GM23338 (cell line): ENCODE measurements around the gene TXNRD3. TPM values are rescaled to one million over a fixed set of nuclear protein-coding genes. Genes with fewer than 3 reads are reported as not detected.

ENCODE experiments used
- ATAC-seq: fragments of 200-7000 bp; cut with Tn5 transposase; 3 replicates; pipeline ENCODE4 v1.9.1; 2020
- DNase-seq: peaks from one replicate; pipeline ENCODE4 v3.0.0-alpha.2; 2015; ENCODE audit warnings: low spot score
- H2AFZ ChIP-seq: fragments of 200-600 bp; sonication (generic); 2 replicates; pipeline ENCODE4 v1.8.0; 2016; ENCODE audit warnings: antibody characterized with exemption, mild to moderate bottlenecking, moderate library complexity
- H3F3A ChIP-seq: fragments of 200-600 bp; sonication (generic); replicated peaks from 2 replicates; pipeline ENCODE4 v1.8.0; 2017; ENCODE audit warnings: antibody characterized with exemption, mixed run types, low read depth
- H3K27ac ChIP-seq: fragments of 200-600 bp; sonication (generic); 2 replicates; pipeline ENCODE4 v1.6.1; 2016; ENCODE audit warnings: low read depth
- H3K27me3 ChIP-seq: fragments of 200-600 bp; sonication (generic); 2 replicates; pipeline ENCODE4 v1.8.0; 2016; ENCODE audit warnings: mild to moderate bottlenecking, mixed run types, moderate library complexity; ENCODE audit not compliant: insufficient read depth
- H3K36me3 ChIP-seq: fragments of 200-600 bp; sonication (generic); 2 replicates; pipeline ENCODE4 v1.8.0; 2016; ENCODE audit warnings: mild to moderate bottlenecking; ENCODE audit not compliant: insufficient read depth
- H3K4me1 ChIP-seq: fragments of 200-600 bp; sonication (generic); 2 replicates; pipeline ENCODE4 v1.8.0; 2016; ENCODE audit warnings: mild to moderate bottlenecking, moderate library complexity; ENCODE audit not compliant: insufficient read depth
- H3K4me2 ChIP-seq: fragments of 200-600 bp; sonication (generic); 2 replicates; pipeline ENCODE4 v1.7.1; 2017; ENCODE audit warnings: mixed run types
- H3K4me3 ChIP-seq: fragments of 200-600 bp; sonication (generic); 2 replicates; pipeline ENCODE4 v1.6.1; 2016; ENCODE audit warnings: mixed run types
- H3K79me2 ChIP-seq: fragments of 200-600 bp; sonication (generic); replicated peaks from 2 replicates; pipeline ENCODE4 v1.8.0; 2017; ENCODE audit warnings: mild to moderate bottlenecking; ENCODE audit not compliant: insufficient read depth
- H3K9me2 ChIP-seq: fragments of 200-600 bp; sonication (generic); 2 replicates; pipeline ENCODE4 v1.8.0; 2017; ENCODE audit not compliant: insufficient read depth
- H4K20me1 ChIP-seq: fragments of 200-600 bp; sonication (generic); replicated peaks from 2 replicates; pipeline ENCODE4 v1.8.0; 2017; ENCODE audit warnings: mild to moderate bottlenecking; ENCODE audit not compliant: insufficient read depth
- H3K27ac Mint-ChIP-seq: 2 replicates; pipeline ENCODE4 v1.8.0; 2020; ENCODE audit warnings: inconsistent platforms, mild to moderate bottlenecking, moderate library complexity, mixed read lengths
- H3K27me3 Mint-ChIP-seq: 3 replicates; pipeline ENCODE4 v1.8.0; 2022; ENCODE audit warnings: low read depth, mild to moderate bottlenecking, moderate library complexity, mixed read lengths, inconsistent platforms; ENCODE audit not compliant: insufficient read depth, poor library complexity
- H3K36me3 Mint-ChIP-seq: 3 replicates; pipeline ENCODE4 v1.8.0; 2021; ENCODE audit warnings: low read depth, mild to moderate bottlenecking, inconsistent platforms, moderate library complexity, mixed read lengths
- H3K4me1 Mint-ChIP-seq: 3 replicates; pipeline ENCODE4 v1.8.0; 2020; ENCODE audit warnings: mild to moderate bottlenecking, inconsistent platforms, mixed read lengths
- H3K4me3 Mint-ChIP-seq: 3 replicates; pipeline ENCODE4 v1.8.0; 2021; ENCODE audit warnings: moderate library complexity, mild to moderate bottlenecking, inconsistent platforms, mixed read lengths
- H3K9me3 Mint-ChIP-seq: 3 replicates; pipeline ENCODE4 v1.8.0; 2020; ENCODE audit warnings: moderate library complexity, mild to moderate bottlenecking, inconsistent platforms, mixed read lengths
- CTCF ChIP-seq, 2 experiments: fragments of 200-600 bp in 1 of 2; sonication (generic) in 1 of 2; conservative IDR thresholded peaks; 2 replicates each; pipeline versions ENCODE4 v1.5.1 to v1.6.1; 2016 to 2017; ENCODE audit warnings: antibody characterized with exemption in 2 of 2, low read depth in 2 of 2, mild to moderate bottlenecking in 2 of 2, moderate library complexity in 1 of 2
- ETS1 ChIP-seq: IDR thresholded peaks from 2 replicates; pipeline ENCODE4 v1.6.1; 2016; ENCODE audit warnings: antibody characterized with exemption
- EZH2 ChIP-seq: fragments of 200-600 bp; sonication (generic); IDR thresholded peaks from one replicate; pipeline ENCODE4 v1.8.0; 2017; ENCODE audit warnings: antibody characterized with exemption, mild to moderate bottlenecking, low read depth; ENCODE audit not compliant: unreplicated experiment
- EZH2phosphoT487 ChIP-seq: fragments of 200-600 bp; sonication (generic); IDR thresholded peaks from one replicate; pipeline ENCODE4 v1.8.1; 2018; ENCODE audit warnings: antibody characterized with exemption; ENCODE audit not compliant: unreplicated experiment
- JUNB ChIP-seq: IDR thresholded peaks from one replicate; pipeline ENCODE4 v1.6.1; 2016; ENCODE audit warnings: antibody characterized with exemption; ENCODE audit not compliant: unreplicated experiment
- NANOG ChIP-seq: IDR thresholded peaks from 2 replicates; pipeline ENCODE4 v1.6.1; 2016; ENCODE audit warnings: antibody characterized with exemption, borderline replicate concordance
- POLR2AphosphoS5 ChIP-seq: IDR thresholded peaks from 2 replicates; pipeline ENCODE4 v1.6.1; 2016; ENCODE audit warnings: antibody characterized with exemption, low read depth
- REST ChIP-seq: IDR thresholded peaks from one replicate; pipeline ENCODE4 v1.6.1; 2018; ENCODE audit warnings: antibody characterized with exemption; ENCODE audit not compliant: unreplicated experiment
- polyA plus RNA-seq: library from polyadenylated mRNA; unstranded; fragments of >200 nt; fragmentation: Nextera tagmentation; extraction: Ambion mirVana; gene quantifications from 2 replicates; pipeline ENCODE4 v1.2.1, GENCODE V29; 2016
- total RNA-seq: library from RNA; depleted of rRNA; stranded (reverse); fragments of >200 nt; shearing (Covaris generic); gene quantifications from 2 replicates; pipeline ENCODE4 v1.2.3, GENCODE V29; 2014

The TXNRD3 gene
- total and polyA plus RNA-seq, 2 experiments from 2014 or later = 3.0 to 4.1 TPM

- H3K4me1 Mint-ChIP-seq = peaks cover 3% of the 10 kb centered on the region; the same call in 1 of the 3 replicates
- H3K79me2 ChIP-seq = no peaks in the 10 kb centered on the region
- H3K36me3 ChIP-seq = no peaks in the 10 kb centered on the region
- no peak overlapping the region for H3K4me2 ChIP-seq
- H3K36me3 Mint-ChIP-seq = no peaks in the 10 kb centered on the region
- H3K9me3 Mint-ChIP-seq = no peaks in the 10 kb centered on the region
- no peaks in the 10 kb centered on the region for H3K4me1 ChIP-seq
- H3K4me3 ChIP-seq = no peak overlapping the region
- no peaks in the 10 kb centered on the region for H3F3A ChIP-seq
- no peak for DNase-seq
- no peak for ATAC-seq
- no peaks in the 10 kb centered on the region for H3K27me3 ChIP-seq
- no peak overlapping the region for H2AFZ ChIP-seq
- H3K27ac ChIP-seq = no peak overlapping the region
- H4K20me1 ChIP-seq = no peaks in the 10 kb centered on the region
- H3K9me2 ChIP-seq = no peaks in the 10 kb centered on the region
- H3K27ac Mint-ChIP-seq = no peak overlapping the region
- no peak overlapping the region for H3K4me3 Mint-ChIP-seq
- no peak for TF ChIP-seq REST
- TF ChIP-seq NANOG = no peak
- TF ChIP-seq POLR2AphosphoS5 = no peak
- no peak for TF ChIP-seq ETS1
- TF ChIP-seq EZH2phosphoT487 = no peak
- no peaks in the 10 kb centered on the region for H3K27me3 Mint-ChIP-seq
These were observed 36.9 kb downstream of the TXNRD3 start for GRCh38 chr3:126618021-126618420.

GRCh38 chr3:126617571-126617970 is 37.4 kb downstream of the TXNRD3 start:
- H3K4me1 Mint-ChIP-seq = peaks cover 3% of the 10 kb centered on the region; the same call in 1 of the 3 replicates
- H3K27me3 Mint-ChIP-seq = no peaks in the 10 kb centered on the region
- H3K4me3 Mint-ChIP-seq = no peak overlapping the region
- no peaks in the 10 kb centered on the region for H3K9me3 Mint-ChIP-seq
- TF ChIP-seq CTCF (conservative IDR thresholded peaks at IDR 0.05; ENCODE audit: low read depth in 2 of 2) = no peak
- no peak for TF ChIP-seq ETS1
- TF ChIP-seq EZH2 = no peak
- no peak for TF ChIP-seq JUNB
- no peak for TF ChIP-seq EZH2phosphoT487
- no peak for TF ChIP-seq REST
- H3K36me3 Mint-ChIP-seq = no peaks in the 10 kb centered on the region
- no peaks in the 10 kb centered on the region for H3K27me3 ChIP-seq
- no peaks in the 10 kb centered on the region for H3K9me2 ChIP-seq
- no peak overlapping the region for H3K4me2 ChIP-seq
- no peak overlapping the region for H2AFZ ChIP-seq
- H3K79me2 ChIP-seq = no peaks in the 10 kb centered on the region
- no peaks in the 10 kb centered on the region for H3K4me1 ChIP-seq
- no peak overlapping the region for H3K27ac ChIP-seq
- H3K4me3 ChIP-seq = no peak overlapping the region
- no peaks in the 10 kb centered on the region for H3K36me3 ChIP-seq
- DNase-seq (no peak), ATAC-seq (no peak)
- no peaks in the 10 kb centered on the region for H4K20me1 ChIP-seq
- H3K27ac Mint-ChIP-seq = no peak overlapping the region
- no peaks in the 10 kb centered on the region for H3F3A ChIP-seq
